ENCODE results near the gene STK32C. TPM values are rescaled to one million over a fixed set of nuclear protein-coding genes. Genes with fewer than 3 reads are reported as not detected.

Gene STK32C
- total and polyA plus RNA-seq, 2 donors (not counting 1 experiment from before 2014, with no cell fraction given): 9.9 to 16.8 TPM

DNA sequence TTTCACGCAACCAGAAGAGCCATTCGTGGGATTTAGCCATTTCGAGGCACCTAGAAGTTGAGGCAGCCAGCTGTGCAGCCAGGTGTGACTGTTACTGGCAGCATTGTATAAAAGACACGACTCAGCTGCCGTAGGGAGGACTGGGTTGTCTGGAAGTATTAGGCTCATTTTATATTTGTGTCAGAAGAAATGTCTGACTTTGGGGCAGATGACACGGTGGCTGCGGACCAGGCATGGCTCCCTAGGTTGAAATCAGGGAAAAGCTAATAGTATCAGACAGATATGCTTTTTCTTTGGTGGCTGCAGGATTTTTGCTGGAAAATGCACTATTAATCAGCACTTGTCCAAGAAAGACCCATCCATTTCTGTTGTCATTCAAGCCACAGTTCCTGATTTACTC lies 125.2 kb downstream of the STK32C start:
- H4K20me1 ChIP-seq (ENCODE audit: control insufficient read depth, insufficient read depth, low read length, poor library complexity, severe bottlenecking): no peaks in the 10 kb centered on the region

DNA sequence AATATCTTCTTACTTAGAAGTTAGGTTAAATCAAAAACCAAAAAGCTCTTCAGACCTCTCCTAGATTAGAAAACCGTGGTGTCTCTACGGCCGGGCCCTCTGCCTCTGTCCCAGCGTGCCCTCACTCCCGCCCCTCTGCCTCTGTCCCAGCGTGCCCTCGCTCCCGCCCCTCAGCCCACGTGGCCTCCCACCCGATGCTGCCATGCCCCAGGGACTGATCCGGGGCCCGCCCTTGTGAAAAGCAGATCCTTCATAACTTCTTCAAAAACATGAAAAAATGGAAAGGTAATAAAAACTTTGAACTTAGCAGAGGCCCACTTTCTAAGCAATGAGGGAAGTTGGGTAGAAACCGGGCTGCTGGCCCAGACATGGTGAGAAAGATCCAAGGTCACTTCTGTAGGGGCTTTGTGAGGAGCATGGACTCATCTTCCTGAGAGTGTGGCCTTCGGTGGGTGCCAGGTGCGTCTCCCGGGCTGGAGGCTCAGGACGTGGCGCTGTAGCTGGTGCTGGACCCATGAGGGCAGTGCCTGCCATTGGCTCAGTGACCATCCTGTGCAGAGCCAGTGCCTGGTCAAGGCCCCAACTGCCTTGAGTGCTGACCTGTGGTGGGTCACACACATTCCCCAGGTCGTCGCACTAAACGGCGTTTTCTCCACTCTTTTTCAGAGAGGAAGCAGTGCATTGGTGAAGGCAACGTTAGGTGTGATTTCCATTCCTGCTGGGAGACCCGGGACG lies 125.9 kb downstream of the STK32C start:
- ATAC-seq (ENCODE audit: low read depth): no peak

More for the DNA sequence above, 125.2 kb downstream of the STK32C start:
- 87% methylated on average over 7 of the region's 7 CpGs for WGBS (ENCODE audit: insufficient coverage)
- no peak overlapping the region for H3K9ac ChIP-seq (ENCODE audit: low read length)
- H3K4me3 Mint-ChIP-seq: no peak overlapping the region
- TF ChIP-seq, protein P1, sequence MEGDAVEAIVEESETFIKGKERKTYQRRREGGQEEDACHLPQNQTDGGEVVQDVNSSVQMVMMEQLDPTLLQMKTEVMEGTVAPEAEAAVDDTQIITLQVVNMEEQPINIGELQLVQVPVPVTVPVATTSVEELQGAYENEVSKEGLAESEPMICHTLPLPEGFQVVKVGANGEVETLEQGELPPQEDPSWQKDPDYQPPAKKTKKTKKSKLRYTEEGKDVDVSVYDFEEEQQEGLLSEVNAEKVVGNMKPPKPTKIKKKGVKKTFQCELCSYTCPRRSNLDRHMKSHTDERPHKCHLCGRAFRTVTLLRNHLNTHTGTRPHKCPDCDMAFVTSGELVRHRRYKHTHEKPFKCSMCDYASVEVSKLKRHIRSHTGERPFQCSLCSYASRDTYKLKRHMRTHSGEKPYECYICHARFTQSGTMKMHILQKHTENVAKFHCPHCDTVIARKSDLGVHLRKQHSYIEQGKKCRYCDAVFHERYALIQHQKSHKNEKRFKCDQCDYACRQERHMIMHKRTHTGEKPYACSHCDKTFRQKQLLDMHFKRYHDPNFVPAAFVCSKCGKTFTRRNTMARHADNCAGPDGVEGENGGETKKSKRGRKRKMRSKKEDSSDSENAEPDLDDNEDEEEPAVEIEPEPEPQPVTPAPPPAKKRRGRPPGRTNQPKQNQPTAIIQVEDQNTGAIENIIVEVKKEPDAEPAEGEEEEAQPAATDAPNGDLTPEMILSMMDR (IDR thresholded peaks at IDR 0.05): no peak
- TF ChIP-seq EZH2 (IDR thresholded peaks at IDR 0.05; ENCODE audit: borderline replicate concordance, insufficient read depth, low read depth, low read length, poor library complexity, severe bottlenecking): no peak
- no peak overlapping the region for H3K27ac Mint-ChIP-seq
- no peaks in the 10 kb centered on the region for H3K36me3 ChIP-seq (replicated peaks in 1 of 2; ENCODE audit: control extremely low read depth in 1 of 2, control insufficient read depth in 1 of 2, extremely low read depth in 1 of 2, insufficient read depth in 2 of 2, low read length in 1 of 2)
- no peak for DNase-seq
- H2AFZ ChIP-seq (ENCODE audit: insufficient read depth, low read depth, low read length, poor library complexity, severe bottlenecking): no peak overlapping the region
- H3K79me2 ChIP-seq (ENCODE audit: control insufficient read depth, insufficient read depth, low read length): no peaks in the 10 kb centered on the region
- intact Hi-C loops (cut with micrococcal nuclease): no loop called here
- ATAC-seq (ENCODE audit: low read depth): no peak
- POLR2A ChIA-PET: no interaction called here
- H3K27ac ChIP-seq (ENCODE audit: low read length in 2 of 2): no peak overlapping the region
- H3K4me1 Mint-ChIP-seq: peaks cover 5% of the 10 kb centered on the region
- no peak overlapping the region for H3K4me3 ChIP-seq (ENCODE audit: control extremely low read depth in 1 of 5, extremely low read depth in 1 of 5, insufficient read depth in 1 of 5, low read depth in 2 of 5, low read length in 4 of 5)
- peaks cover 0 to 51% (median 19%) of the 10 kb centered on the region in 4 experiments for H3K27me3 ChIP-seq (replicated peaks in 1 of 4; ENCODE audit: control extremely low read depth in 1 of 4, control insufficient read depth in 3 of 4, insufficient read depth in 4 of 4, low read length in 3 of 4)
- H3K27me3 Mint-ChIP-seq: peaks cover 46% of the 10 kb centered on the region
- H3K9me3 ChIP-seq (ENCODE audit: control extremely low read depth in 1 of 3, control insufficient read depth in 2 of 3, insufficient read depth in 1 of 3, low read length in 2 of 3): peaks cover 0 to 7% (median 0%) of the 10 kb centered on the region in 3 donors
- no peak overlapping the region for H3K4me2 ChIP-seq (replicated peaks; ENCODE audit: low read depth, low read length, poor library complexity, severe bottlenecking)
- CTCF ChIA-PET: no interaction called here
- H3K9me3 Mint-ChIP-seq (ENCODE audit: insufficient read depth): no peaks in the 10 kb centered on the region
- H3K4me1 ChIP-seq (ENCODE audit: control insufficient read depth in 2 of 2, insufficient read depth in 2 of 2, low read length in 2 of 2): peaks cover 8 to 16% of the 10 kb centered on the region in 2 donors

More for the DNA sequence above, 125.9 kb downstream of the STK32C start:
- Mint-ChIP-seq H3K27ac (no peak overlapping the region), H3K9me3 (ENCODE audit: insufficient read depth) (no peaks in the 10 kb centered on the region), H3K27me3 (peaks cover 53% of the 10 kb centered on the region), H3K4me1 (peaks cover 5% of the 10 kb centered on the region), H3K4me3 (no peak overlapping the region)
- Histone ChIP-seq H3K36me3 (replicated peaks in 1 of 2; ENCODE audit: control extremely low read depth in 1 of 2, control insufficient read depth in 1 of 2, extremely low read depth in 1 of 2, insufficient read depth in 2 of 2, low read length in 1 of 2) (no peaks in the 10 kb centered on the region), H3K9me3 (ENCODE audit: control extremely low read depth in 1 of 3, control insufficient read depth in 2 of 3, insufficient read depth in 1 of 3, low read length in 2 of 3) (peaks cover 0 to 7% (median 0%) of the 10 kb centered on the region in 3 donors), H2AFZ (ENCODE audit: insufficient read depth, low read depth, low read length, poor library complexity, severe bottlenecking) (no peak overlapping the region), H4K20me1 (ENCODE audit: control insufficient read depth, insufficient read depth, low read length, poor library complexity, severe bottlenecking) (no peaks in the 10 kb centered on the region), H3K27ac (ENCODE audit: low read length in 2 of 2) (no peak overlapping the region), H3K79me2 (ENCODE audit: control insufficient read depth, insufficient read depth, low read length) (no peaks in the 10 kb centered on the region), H3K4me2 (replicated peaks; ENCODE audit: low read depth, low read length, poor library complexity, severe bottlenecking) (no peak overlapping the region), H3K27me3 (replicated peaks in 1 of 4; ENCODE audit: control extremely low read depth in 1 of 4, control insufficient read depth in 3 of 4, insufficient read depth in 4 of 4, low read length in 3 of 4) (peaks cover 0 to 56% (median 23%) of the 10 kb centered on the region in 4 experiments), H3K4me3 (ENCODE audit: control extremely low read depth in 1 of 5, extremely low read depth in 1 of 5, insufficient read depth in 1 of 5, low read depth in 2 of 5, low read length in 4 of 5) (no peak overlapping the region), H3K9ac (ENCODE audit: low read length) (no peak overlapping the region), H3K4me1 (ENCODE audit: control insufficient read depth in 2 of 2, insufficient read depth in 2 of 2, low read length in 2 of 2) (peaks cover 6 to 15% of the 10 kb centered on the region in 2 donors)
- ChIA-PET POLR2A (no interaction called here), CTCF (no interaction called here)
- DNase-seq: no peak
- 81% methylated on average over 18 of the region's 25 CpGs for whole genome bisulfite sequencing (ENCODE audit: insufficient coverage)
- intact Hi-C loops (cut with micrococcal nuclease): no loop called here
- no peak for TF ChIP-seq EZH2 (IDR thresholded peaks at IDR 0.05; ENCODE audit: borderline replicate concordance, insufficient read depth, low read depth, low read length, poor library complexity, severe bottlenecking)
- TF ChIP-seq, protein P1 (IDR thresholded peaks at IDR 0.05): no peak

Measured in B cell (primary cell).